Measurements from ENCODE around the gene CARD11.

The CARD11 gene

DNA sequence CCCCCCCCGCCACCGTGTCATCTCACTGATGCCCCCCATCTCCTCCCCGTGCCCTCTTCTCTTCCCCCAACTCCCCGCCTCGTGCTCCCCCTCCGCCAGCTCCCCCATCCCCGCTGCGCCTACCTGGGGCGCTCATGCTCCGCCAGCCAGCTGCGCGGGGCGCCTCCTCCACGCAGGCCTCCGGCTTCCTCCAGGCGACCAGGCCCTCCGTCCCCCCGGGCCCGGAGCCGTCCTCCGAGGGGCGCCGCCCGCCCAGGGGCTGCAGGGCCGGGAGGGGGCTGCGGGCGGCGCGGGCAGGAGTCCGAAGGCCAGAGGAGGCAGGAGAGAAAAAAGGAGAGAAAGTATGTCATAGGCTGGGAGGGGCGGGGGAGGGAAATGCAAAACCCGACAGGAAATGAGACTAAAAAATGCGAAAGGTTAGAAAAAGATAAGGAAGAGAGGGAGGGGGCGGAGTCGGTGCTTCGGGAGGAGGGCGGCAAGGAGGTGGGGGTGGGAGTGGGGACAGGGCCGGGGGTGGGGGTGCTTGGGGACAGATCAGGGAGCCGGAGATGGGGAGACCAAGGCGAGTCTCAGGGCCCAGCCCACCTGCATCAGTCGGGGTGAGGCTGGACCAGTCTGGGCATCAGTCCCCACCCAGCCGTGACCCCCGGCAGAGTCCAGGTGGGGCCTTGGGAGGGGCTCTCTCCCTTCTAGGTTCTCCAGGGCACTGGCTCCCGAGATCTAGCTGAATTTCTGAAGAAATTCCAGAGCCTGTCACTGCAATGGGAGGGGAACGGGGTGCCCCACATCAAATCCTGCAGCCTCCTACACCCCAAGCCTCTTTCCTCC is at the start of gene CARD11:
TSS of gene CARD11 (minus strand) at position 324 of the 828 bp plus-strand sequence. CDS start 85,361 bp downstream, outside the sequence.
- no peak for DNase-seq

DNA sequence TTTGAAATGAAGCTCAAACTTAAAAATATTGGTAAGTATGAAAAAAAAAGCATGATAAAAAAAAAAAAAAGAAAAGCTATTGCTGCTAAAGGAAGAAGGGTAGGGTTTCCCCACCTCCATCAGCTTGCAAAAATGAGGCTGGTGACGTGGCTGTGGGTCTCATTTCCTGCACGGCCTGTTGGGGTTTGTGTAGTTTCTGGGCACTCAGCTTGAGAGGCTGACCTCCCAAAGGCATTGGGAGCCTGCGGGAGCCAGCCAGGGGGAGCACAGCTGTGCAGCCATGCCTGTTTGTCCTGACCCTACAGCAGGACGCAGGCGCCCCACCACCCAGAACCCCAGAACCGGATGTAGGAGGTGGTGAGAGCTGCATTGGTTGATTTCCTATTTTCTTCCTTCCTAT is 48.8 kb upstream of the CARD11 start:
- DNase-seq = no peak

DNA sequence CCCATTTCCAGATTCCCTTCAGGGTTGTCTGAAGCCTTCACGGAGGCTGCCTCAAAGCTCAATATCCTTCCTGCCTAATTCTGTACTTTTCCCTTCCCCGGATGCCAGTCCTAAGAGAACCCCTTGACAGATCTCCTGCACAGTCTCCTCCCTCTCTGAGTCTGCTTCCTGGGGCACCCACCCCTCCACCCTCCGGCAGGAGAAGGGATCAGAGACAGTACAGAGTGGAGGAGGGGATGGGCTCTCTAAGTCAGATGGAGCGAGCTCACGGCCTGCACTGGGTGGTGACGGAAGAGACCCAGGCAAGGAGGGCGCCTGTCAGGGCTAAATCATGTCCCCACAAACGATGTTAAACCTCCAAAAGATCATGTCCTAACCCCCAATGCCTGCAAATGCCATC is 48.0 kb upstream of the CARD11 start:
- DNase-seq = no peak

DNA sequence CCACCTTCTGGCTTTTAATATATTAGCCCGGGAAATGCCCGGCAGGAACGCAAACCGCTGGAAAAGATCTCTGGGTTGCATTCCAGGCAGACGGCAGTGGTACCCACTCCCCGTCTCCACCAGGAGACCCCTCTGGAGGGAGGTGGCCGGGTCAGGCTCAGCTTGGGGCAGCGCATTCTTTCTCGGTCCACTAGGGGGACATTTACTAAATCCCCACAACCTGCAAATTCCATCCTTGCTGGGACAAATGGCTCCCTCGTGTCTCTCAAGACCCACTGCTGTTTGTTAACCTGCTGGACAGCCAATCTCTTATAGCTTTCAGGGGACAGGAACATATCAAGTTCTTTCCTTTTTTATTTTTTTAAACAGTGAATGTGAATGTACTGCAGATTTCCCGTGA is 45.8 kb upstream of the CARD11 start:
- DNase-seq = no peak

DNA sequence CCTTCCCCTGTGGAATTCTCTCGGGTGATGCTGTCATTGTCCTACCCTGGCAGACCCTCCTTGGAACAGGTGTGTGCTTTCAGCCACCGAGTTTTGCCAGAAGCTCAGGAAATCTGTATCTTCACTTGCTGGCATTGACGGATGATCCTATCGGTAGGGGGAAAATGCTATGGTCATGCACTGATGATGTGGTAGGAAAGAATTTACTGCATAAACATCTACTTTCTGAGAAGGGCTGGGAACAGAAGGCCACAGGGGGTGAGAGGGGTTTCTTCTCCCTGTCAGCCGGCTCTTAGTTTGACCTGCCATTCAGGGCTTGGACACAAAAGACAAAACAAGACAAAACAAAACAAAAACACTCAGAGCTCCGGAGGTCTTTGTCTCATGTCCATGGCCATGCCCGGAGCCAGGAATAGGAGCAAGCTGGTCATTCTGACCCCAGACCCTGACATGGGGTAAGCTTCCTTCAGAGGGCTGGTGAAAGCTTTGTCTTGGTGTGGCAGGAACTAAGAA is 43.6 kb upstream of the CARD11 start:
- no peak for DNase-seq

DNA sequence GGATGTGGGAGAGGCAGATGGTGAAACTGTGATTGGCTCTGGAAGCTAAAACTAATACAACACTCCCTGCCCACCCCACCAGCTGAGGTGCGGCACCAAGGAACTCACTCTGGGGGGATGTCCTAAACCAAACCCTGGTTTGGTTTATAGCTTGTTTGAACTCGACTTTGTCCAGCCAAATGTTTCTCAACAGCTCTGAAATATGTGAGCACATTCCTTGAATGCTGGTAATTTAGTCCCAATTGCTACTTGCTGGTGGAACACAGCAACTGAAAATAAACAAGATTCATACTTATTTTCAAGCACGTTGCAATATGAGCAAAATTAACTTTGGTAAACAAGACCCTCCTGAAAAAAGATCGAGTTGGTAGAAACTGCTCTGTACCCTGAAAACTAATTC is 39.7 kb upstream of the CARD11 start:
- no peak for DNase-seq

DNA sequence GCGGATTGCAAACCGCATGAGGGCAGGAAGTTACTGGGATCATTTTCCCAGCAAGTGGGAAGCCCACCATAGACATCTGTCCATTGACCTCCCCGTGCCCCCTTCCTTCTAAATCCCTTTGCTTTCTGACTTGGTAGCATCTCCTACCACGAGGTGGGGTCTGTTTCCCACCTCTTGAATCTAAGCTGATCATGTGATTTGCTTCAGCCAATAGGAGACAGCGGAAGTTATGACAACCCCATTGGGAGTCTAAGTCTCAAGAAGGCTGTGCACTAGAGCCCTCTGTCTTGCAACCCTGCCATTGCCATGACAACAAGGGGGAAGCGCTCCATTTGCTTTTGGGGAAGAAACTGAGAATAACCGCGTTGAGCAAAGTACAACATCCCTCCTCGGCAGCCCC is 39.2 kb upstream of the CARD11 start:
- no peak for DNase-seq

DNA sequence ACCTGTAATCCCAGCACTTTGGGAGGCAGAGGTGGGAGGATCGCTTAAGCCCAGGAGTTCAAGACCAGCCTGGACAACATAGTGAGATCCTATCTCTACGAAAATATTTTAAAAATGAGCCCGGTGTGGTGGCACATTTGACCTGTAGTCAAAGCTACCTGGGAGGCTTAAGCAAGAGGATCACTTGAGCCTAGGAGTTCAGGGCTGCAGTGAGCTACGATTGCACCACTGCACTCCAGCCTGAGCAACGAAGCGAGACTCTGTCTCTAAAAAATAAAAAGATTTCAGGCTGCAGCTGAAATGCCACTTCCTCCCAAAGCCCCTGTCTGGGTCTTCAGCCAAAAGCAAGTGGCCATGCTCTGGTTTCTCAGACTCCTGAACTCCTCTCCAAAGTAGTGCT is 38.7 kb upstream of the CARD11 start:
- no peak for DNase-seq

DNA sequence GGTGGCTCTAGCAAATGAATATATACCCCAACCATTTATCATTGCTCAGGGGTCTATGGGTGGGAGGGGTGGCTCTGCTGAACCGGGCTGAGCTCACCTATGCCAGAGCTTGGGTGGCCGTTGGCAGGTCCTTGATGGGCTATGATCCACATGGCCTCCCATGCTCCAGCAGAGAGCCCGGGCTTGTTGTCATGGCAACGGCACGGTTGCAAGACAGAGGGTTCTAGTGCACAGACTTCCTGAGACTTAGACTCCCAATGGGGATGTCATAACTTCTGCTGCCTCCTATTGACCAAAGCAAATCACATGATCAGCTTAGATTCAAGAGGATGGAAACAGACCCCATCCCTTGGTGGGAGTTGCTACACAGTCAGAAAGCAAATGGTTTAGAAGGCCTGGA is 36.4 kb upstream of the CARD11 start:
- no peak for DNase-seq

DNA sequence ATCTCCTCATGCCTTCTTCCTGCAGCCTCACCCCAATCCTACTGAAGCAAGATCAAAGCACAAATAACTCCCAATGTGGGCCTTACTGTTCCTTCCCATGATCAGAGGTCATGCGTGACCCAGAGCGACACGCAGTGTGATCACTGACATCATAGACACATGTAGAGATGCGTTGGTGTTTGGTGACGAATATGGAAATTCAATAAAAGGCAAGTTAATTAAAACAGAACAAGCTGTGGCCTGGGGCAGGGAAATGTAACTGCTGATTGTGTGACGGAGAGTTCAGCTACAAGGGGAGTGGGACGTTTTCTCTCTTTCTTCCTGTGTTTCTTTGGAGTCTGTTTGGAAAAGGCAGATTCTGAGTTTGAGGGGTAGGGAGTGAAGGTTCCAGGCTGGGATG is 34.8 kb upstream of the CARD11 start:
- no peak for DNase-seq

DNA sequence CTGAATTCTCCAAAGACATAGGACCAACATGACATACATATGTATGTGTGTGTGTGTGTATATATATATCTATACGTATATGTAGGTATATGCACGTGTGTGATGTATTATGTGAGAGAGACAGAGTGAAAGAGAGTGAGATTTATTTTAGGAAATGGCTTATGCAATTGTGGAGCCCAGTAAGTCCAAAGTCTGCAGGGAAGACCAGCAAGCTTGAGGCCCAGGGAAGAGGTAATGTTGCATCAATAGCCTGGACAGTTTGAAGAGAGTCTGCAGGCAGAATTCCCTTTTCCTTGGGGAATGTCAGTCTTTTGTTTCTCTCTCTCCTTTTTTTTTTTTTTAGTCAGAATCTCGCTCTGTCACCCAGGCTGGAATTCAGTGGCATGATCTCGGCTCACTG is 33.0 kb upstream of the CARD11 start:
- no peak for DNase-seq

DNA sequence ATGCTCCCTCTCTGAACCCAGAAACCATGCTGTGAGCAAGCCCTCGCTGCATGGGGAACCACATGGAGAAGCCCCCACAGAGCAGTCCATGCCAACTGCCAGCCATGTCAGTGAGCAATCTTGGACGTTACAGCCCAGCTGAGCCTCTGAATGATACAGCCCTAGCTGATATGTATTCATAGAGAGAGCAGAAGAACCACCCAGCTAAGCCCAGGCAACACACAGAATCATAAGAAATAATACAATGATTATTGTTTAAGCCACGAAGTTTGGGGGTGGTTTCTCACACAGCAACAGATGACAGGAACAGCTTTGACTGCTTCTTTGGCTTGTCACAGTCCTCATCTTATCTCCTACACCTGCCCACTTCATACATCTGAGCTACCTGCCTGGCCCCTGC is 32.5 kb upstream of the CARD11 start:
- no peak for DNase-seq

DNA sequence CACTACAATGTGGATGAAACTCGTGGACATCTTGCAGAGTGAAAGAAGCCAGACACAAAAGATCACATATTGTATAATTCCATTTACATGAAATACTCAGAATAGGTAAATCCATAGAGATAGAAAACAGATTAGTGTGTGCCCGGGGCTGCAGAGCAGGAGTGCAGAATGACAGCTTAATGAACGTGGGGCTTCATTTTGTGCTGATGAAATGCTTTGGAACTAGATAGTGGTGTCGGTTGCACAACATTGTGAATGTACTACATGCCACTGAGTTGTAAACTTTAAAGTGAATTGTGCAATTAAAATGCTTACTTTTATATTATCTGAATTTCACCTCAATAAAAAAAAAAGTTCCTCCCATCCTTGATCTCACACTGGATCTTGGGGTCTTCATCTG is 31.8 kb upstream of the CARD11 start:
- DNase-seq = no peak

DNA sequence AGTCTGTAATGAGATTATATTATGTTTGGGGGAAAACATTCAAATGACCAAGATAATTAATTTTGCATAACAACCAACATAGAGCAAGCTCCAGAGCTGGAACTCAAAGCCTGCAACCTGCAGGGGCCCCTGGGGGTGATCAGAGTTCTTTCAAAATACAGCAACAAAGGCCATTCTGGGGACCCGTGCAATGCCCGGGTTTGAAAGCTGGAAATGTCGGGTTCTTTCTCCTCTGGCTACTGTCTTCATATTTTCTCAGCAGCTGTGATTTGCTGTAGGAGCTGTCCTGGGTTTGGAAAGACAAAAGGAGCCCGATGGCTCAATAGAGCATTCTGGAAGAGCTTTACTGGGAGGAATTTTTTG is 30.8 kb upstream of the CARD11 start:
- DNase-seq = no peak

DNA sequence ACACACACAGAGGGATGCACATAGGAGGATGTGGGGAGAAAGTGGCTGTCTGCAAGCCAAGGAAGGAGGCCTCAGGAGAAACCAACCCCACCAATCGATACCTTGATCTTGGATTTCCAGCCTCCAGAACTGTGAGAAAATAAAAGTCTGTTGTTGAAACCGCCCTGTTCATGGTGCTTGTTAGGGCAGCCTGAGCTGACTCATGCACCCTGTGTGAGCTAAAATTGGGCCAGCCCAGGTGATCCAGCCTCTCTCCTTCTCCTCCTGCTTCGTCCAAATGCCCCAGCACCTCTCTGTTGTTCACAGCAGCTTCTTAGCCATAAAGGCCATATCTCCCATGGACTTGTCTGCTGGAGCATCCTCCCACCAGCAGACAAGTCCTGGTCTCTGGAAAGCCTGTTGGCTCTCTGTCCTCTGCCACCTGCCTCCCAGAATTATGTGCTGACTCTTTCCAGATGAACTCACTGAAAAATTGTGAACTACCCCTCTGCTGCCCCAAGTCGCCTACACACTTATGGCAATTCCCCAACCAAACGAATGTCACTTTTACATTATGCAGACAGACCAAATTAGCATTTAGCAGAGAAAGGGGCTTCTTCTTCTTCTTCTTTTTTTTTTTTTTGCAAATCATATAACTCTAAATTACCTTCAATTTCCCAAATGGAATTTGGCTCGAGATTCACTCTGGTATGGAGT is 30.2 kb upstream of the CARD11 start:
- DNase-seq = no peak

DNA sequence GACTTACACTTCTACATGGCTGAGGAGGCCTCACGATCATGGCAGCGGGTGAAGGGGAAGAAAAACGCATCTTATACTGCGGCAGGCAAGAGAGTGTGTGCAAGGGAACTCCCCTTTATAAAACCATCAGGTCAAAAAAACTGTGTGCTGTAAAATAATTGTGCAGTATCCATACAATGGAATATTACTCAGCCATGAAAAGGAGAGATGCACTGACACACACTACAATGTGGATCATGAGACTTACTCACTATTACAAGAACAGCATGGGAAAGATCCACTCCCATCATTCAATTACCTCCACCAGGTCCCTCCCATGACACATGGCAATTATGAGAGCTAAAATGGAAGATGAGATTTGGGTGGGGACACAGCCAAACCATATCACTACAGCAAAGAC is 27.2 kb upstream of the CARD11 start:
- DNase-seq = no peak

DNA sequence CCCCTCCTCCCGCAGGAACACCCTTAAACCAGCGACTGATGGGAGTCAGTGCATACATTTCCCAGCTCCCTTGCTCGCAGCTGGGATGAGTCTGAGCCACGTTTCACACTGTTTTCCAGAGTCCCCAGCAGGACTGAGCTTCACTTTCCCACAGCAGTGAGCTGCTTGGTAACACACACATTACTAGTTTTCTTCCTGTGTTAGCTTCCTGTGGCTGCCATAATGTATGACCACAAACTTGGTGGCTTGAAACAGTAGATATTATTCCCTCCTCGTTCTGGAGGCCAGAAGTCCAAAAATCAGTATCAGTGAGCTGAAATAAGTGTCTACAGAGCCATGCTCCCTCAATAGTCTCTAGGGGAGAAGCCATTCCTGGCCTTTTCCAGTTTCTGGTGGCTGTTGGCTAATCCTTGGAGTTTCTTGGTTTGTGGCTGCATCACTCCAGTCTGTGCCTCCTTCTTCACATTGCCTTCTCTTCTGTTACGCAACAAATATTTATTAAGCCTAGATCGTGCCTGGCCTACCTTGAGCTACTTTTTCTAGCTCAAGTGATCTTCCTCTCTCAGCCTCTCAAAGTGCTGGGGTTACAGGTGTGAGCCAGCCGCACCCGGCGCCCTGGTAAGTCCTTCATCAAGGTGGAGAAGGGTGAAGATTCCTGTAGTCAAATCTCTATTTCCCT is 26.2 kb upstream of the CARD11 start:
- DNase-seq = no peak

DNA sequence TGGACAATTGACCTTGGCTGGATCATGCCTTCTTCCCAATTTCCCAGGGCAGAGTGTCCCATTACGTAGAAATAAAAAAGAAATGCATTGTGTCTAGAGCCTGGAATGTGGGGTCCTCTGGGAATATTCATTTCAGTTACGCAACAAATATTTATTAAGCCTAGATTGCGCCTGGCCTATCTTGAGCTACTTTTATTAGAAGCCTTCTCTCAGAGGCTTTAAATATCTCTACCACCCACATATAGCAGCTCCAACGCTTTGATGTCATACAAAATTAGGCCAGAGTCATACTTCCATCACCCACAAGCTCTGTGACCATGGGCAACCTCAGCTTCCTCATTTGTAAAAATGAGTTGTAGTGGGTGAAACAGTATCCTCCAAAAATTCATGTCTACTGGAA is 24.9 kb upstream of the CARD11 start:
- no peak for DNase-seq

DNA sequence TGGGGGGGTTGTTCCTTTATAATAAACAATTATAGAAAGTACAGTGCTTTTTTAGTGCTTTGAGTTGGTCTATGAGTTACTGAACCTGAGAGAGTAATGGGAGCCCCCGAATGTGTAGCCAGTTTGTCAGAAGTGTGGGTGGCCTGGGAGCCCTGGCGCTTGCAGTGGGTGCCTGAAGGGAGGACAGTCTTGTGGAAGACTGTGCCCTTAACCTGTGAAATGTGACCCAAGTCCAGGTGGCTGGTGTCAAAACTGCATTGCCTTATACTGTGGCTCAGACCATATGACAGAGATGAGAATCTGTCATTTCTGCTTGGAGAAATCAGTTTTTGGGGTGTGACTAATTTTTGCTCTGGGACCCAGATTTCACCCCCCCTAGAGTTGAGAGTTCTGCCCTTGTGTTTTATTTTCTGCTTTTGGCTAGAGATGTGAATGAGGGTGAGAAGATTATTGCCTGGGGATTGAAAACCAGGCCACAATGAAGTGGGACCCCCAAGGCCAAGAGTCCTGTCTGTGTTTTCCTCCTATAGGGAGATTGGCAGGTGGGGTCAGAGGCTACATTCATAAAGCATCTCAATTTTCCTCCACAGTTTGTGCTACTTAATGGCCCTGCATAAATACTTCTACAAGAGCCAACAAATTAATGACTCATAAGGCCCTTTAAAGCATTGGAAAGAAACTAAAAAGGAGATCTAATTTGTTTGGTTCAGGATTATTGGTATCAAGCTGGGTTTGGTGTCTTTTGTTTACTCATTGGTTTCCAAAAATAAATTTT is 24.1 kb upstream of the CARD11 start:
- no peak for DNase-seq

DNA sequence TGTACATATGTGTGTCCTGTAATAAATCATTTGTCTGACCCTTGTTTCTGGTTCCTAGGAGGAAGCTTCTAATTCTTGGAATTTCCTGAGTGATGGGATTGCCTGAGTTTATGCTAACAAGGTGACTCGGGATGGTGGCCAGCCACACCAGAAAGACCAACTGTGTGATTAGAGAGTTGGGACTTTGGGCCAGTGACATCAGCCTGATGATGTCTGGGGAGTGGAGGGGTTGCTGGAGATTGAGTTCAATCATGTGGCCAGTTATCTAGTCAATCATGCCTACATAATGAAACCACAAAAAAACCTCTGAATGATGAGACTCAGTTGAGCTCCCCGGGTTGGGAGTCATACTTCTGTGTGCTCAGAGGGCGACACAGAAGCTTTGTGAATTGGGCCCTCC is 23.5 kb upstream of the CARD11 start:
- no peak for DNase-seq

DNA sequence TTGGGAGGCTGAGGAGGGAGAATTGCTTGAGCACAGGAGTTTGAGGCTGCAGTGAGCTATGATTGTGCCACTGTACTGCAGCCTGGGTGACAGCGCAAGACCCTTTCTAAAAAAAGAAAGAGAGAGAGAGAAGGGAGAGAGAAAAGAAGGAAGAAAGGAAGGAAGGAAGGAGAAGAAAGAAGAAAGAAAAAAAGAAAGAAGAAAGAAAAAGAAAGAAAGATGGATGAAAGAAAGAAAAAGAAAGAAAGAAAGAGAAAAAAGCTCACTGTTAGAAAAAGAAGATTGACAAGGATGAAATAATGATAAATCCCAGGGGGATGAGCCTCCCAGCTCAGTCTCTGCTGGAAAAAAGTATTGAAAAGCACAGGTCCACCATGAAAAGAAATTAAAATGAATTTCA is 22.8 kb upstream of the CARD11 start:
- no peak for DNase-seq

DNA sequence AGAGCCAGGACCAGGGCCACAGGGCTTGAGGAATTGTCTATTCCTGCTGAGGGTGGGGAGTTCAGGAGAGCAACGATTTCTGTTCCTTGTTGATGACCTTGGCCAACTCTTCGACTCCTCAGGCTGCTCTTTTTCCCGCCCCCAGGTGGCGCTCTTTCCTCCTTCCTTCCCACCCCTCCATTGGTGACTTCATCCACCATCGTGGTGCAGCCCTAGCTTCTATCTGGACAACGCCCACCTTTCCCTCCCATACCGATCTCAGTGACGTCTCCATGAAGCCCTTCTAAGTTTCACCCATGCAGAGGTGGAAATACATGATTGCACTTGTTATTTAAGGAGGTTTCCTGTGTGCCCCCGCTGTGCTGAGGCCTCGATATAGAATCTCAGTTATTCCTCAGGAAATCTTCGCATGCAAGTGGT is 22.1 kb upstream of the CARD11 start:
- DNase-seq = no peak

DNA sequence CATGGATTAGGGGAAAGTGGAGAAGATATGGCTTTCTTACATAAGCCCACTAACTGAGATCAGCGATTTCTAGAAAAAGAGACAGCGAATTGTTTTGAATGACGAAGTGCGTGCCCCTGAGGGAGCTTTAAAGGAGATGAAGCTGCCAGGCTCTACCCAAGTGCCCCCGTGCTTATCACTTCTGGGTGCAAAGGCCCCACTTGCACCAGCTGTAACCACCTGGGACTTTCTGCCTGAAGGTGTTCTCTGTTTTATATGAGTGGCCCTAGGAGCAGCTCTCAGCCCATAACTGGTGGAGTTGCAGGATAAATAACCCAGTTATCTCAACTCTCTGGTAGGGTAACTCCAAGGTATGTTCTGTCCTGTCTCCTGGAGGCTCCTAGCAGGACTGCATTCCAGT is 20.4 kb upstream of the CARD11 start:
- DNase-seq = no peak
